Adipose tissue (tissue), 3 donors: Measurements from ENCODE around the gene PPP3R2. TPM values are rescaled to one million over a fixed set of nuclear protein-coding genes. Genes with fewer than 3 reads are reported as not detected.
"Not testable (repeated sequence)": the region's sequence is repeated elsewhere in the genome, so short reads cannot be mapped to it uniquely, and the experiment has no call there.

Source experiments
- H3K27ac ChIP-seq: one replicate; pipeline ENCODE4 v1.5.1; 2013; ENCODE audit warnings: low read depth, low read length
- WGBS, 3 donors: extraction: QIAGEN DNeasy Blood & Tissue Kit; methylation state at CpG; one replicate each; pipeline ENCODE4 v1.1.7; 2013; 5-methylcytosine and 5-hydroxymethylcytosine counted together
- polyA plus RNA-seq, 3 donors: library from polyadenylated mRNA; stranded (reverse); fragments of 200-250 nt; gene quantifications; one replicate each; pipeline ENCODE4 v1.2.3, GENCODE V29; 2013
- donor health status: healthy with polysubstance abuse.
- donor health status: Bipolar disorder and iron deficiency.
- donor health status: healthy.

The PPP3R2 gene
- polyA plus RNA-seq, 3 donors: not detected

DNA sequence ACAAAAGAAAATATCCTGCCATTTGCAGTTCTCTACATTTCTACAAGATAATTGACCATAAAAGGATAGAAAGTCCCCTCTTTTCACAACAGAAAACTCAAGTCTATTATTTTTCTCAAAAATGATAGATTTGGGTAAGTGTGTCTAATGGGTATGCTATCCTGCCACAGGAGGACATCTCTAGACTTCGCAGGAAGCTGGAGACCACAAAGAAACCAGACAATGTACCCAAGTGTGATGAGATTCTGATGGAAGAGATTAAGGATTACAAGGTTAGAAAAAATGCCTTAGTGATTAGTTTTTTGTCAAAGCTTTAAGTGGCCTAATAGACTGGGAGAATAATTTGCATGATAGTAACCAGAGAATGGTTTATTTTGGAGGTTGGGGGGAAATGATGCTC lies 33.0 kb downstream of the PPP3R2 start:
- 90 to 94% (median 92%) methylated on average over 1 of the region's 1 CpG for WGBS, 3 donors
- H3K27ac ChIP-seq: no peak overlapping the region

DNA sequence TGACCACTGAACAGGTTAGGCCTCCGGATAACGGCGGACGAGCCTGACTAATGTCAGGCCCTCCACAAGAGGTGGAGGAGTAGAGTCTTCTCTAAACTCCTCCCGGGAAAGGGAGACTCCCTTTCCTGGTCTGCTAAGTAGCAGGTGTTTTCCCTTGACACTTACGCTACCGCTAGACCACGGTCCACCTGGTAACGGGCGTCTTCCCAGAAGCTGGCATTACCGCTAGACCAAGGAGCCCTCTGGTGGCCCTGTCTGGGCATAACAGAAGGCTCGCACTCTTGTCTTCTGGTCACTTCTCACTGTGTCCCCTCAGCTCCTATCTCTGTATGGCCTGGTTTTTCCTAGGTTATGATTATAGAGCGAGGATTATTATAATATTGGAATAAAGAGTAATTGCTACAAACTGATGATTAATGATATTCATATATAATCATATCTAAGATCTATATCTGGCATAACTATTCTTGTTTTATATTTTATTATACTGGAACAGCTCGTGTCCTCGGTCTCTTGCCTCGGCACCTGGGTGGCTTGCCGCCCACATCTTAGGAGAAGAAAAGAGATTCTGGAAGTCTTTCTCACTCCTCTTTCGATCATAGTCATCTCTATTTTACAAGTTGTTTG lies 45.2 kb downstream of the PPP3R2 start:
- H3K27ac ChIP-seq: not testable (repeated sequence)

DNA sequence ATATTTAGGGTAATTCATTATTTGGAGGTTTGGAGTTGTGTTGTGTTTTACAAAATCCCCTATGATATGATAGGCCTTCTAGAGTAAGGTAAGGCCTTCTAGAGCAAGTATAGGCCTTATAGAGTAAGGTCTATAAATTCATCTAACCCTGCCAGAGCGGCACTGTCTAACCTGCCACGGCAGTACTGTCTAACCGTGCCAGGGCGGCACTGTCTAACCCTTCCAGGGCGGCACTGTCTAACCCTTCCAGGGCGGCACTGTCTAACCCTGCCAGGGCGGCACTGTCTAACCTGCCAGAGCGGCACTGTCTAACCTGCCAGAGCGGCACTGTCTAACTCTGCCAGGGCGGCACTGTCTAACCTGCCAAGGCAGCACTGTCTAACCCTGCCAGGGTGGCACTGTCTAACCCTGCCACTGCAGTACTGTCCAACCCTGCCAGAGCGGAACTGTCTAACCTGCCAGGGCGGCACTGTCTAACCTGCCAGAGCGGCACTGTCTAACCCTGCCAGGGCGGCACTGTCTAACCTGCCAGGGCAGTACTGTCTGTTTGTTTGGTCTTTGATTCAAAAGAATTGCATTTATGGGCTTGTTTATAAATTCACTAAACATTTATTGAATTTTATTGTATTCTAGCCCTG lies 51.6 kb downstream of the PPP3R2 start:
- H3K27ac ChIP-seq: no peak overlapping the region
- WGBS, 3 donors: 94 to 98% (median 98%) methylated on average over 14 of the region's 14 CpGs

More for the DNA sequence above, 45.2 kb downstream of the PPP3R2 start:
- WGBS, 3 donors: 80 to 88% (median 83%) methylated on average over 17 of the region's 18 CpGs

Other genes with a start within 250 kb of the PPP3R2 start
- under 1 TPM in 2 of 3 donors, not detected in 1; 0.03 to 0.32 TPM for gene BAAT, start 210.0 kb downstream of the PPP3R2 start, polyA plus RNA-seq
- 1 to 10 TPM; 5.7 to 8.7 (median 7.5) TPM for gene MRPL50, start 196.4 kb downstream of the PPP3R2 start, polyA plus RNA-seq
- 10 to 100 TPM in 1 of 3 donors, 1 to 10 TPM in 2; 7.9 to 14.2 (median 8.4) TPM for gene ZNF189, start 196.1 kb downstream of the PPP3R2 start, polyA plus RNA-seq
- 100 to 1,000 TPM in 1 of 3 donors, 1 to 10 TPM in 2; 1.6 to 972 (median 2.5) TPM for gene ALDOB, start 159.2 kb downstream of the PPP3R2 start, polyA plus RNA-seq
- 10 to 100 TPM; 10.9 to 22.2 (median 13.2) TPM for gene RNF20, start 61.1 kb downstream of the PPP3R2 start, polyA plus RNA-seq
- under 1 TPM in 2 of 3 donors, not detected in 1; 0.01 to 0.02 TPM for gene GRIN3A, start 143.7 kb upstream of the PPP3R2 start, polyA plus RNA-seq